ENCODE results near the gene KAZN. TPM values are rescaled to one million over a fixed set of nuclear protein-coding genes. Genes with fewer than 3 reads are reported as not detected.

The KAZN gene
- total RNA-seq, 8 experiments from 2014 or later: 16.9 to 31.4 (median 21.4) TPM

- in situ Hi-C loops (cut with MboI; ENCODE audit: low pct_unique_long_range_greater_than_20kb in 2 of 9, low sequenced_read_pairs in 9 of 9, unreplicated experiment in 9 of 9): loop anchor here in 2 of 9 experiments (25.0 kb wide), 1 partner anchor 1139 kb away; no protein-coding TSS in a partner anchor
- 17 to 86% (median 53%) methylated on average over 3 to 16 of the region's 21 CpGs; no CpG with 5 or more reads in 1 of the 10 experiments for WGBS, 10 experiments
- no peak overlapping the region for H3K27ac ChIP-seq
- ATAC-seq (replicated peaks in 6 of 8): no peak
- no peak overlapping the region for H3K4me3 ChIP-seq
- peaks cover 24% of the 10 kb centered on the region in 2 donors for H3K4me1 ChIP-seq (replicated peaks in 1 of 2)
Measured at GRCh38 chr1:15100880-15101760, 502.6 kb downstream of the KAZN start.

GRCh38 chr1:15101801-15102200 is 503.3 kb downstream of the KAZN start:
- Histone ChIP-seq H3K4me1 (replicated peaks in 1 of 2) (peaks cover 24% of the 10 kb centered on the region in 2 donors), H3K27ac (no peak overlapping the region), H3K4me3 (no peak overlapping the region)
- in situ Hi-C loops (cut with MboI; ENCODE audit: low pct_unique_long_range_greater_than_20kb in 2 of 9, low sequenced_read_pairs in 9 of 9, unreplicated experiment in 9 of 9): loop anchor here in 2 of 9 experiments (25.0 kb wide), 1 partner anchor 1140 kb away; no protein-coding TSS in a partner anchor
- WGBS, 10 experiments: 70 to 100% (median 80%) methylated on average over 1 to 4 of the region's 4 CpGs; no CpG with 5 or more reads in 5 of the 10 experiments
- no peak for ATAC-seq (replicated peaks in 6 of 8)

- no peak overlapping the region for H3K27ac ChIP-seq
- H3K4me1 ChIP-seq (replicated peaks in 1 of 2): peaks cover 25% of the 10 kb centered on the region in 2 donors
- no peak overlapping the region for H3K4me3 ChIP-seq
- ATAC-seq (replicated peaks in 6 of 8): no peak
- 67 to 97% (median 90%) methylated on average over 2 to 5 of the region's 9 CpGs; no CpG with 5 or more reads in 5 of the 10 experiments for WGBS, 10 experiments
- in situ Hi-C loops (cut with MboI; ENCODE audit: low pct_unique_long_range_greater_than_20kb in 2 of 9, low sequenced_read_pairs in 9 of 9, unreplicated experiment in 9 of 9): loop anchor here in 2 of 9 experiments (25.0 kb wide), 1 partner anchor 1140 kb away; no protein-coding TSS in a partner anchor
Measured at GRCh38 chr1:15102646-15103045, 504.2 kb downstream of the KAZN start.

GRCh38 chr1:15103211-15103610 is 504.7 kb downstream of the KAZN start:
- H3K4me3 ChIP-seq: no peak overlapping the region
- H3K27ac ChIP-seq: no peak overlapping the region
- H3K4me1 ChIP-seq (replicated peaks in 1 of 2): peaks cover 28 to 31% of the 10 kb centered on the region in 2 donors
- in situ Hi-C loops (cut with MboI; ENCODE audit: low pct_unique_long_range_greater_than_20kb in 2 of 9, low sequenced_read_pairs in 9 of 9, unreplicated experiment in 9 of 9): loop anchor here in 2 of 9 experiments (25.0 kb wide), 1 partner anchor 1141 kb away; no protein-coding TSS in a partner anchor
- 70 to 94% (median 89%) methylated on average over 3 to 10 of the region's 17 CpGs; no CpG with 5 or more reads in 7 of the 10 experiments for WGBS, 10 experiments
- ATAC-seq (replicated peaks in 6 of 8): peak in 1 of 8 experiments; percentile 40

- peaks cover 23 to 27% of the 10 kb centered on the region in 2 donors for H3K4me1 ChIP-seq (replicated peaks in 1 of 2)
- ATAC-seq (replicated peaks in 6 of 8): no peak
- 20 to 90% (median 77%) methylated on average over 1 to 8 of the region's 10 CpGs; no CpG with 5 or more reads in 4 of the 10 experiments for WGBS, 10 experiments
- in situ Hi-C loops (cut with MboI; ENCODE audit: low pct_unique_long_range_greater_than_20kb in 2 of 9, low sequenced_read_pairs in 9 of 9, unreplicated experiment in 9 of 9): loop anchor here in 2 of 9 experiments (25.0 kb wide), 1 partner anchor 1142 kb away; no protein-coding TSS in a partner anchor
- H3K4me3 ChIP-seq: no peak overlapping the region
- no peak overlapping the region for H3K27ac ChIP-seq
Measured at GRCh38 chr1:15103906-15104305, 505.4 kb downstream of the KAZN start.

GRCh38 chr1:15104768-15105167 is 506.3 kb downstream of the KAZN start:
- in situ Hi-C loops (cut with MboI; ENCODE audit: low pct_unique_long_range_greater_than_20kb in 2 of 9, low sequenced_read_pairs in 9 of 9, unreplicated experiment in 9 of 9): loop anchor here in 2 of 9 experiments (25.0 kb wide), 1 partner anchor 1142 kb away; no protein-coding TSS in a partner anchor
- ATAC-seq (replicated peaks in 6 of 8): no peak

GRCh38 chr1:15106608-15107007 is 508.1 kb downstream of the KAZN start:
- no peak for ATAC-seq (replicated peaks in 6 of 8)
- Histone ChIP-seq H3K4me3 (no peak overlapping the region), H3K27ac (no peak overlapping the region), H3K4me1 (replicated peaks in 1 of 2) (peaks cover 10 to 11% of the 10 kb centered on the region in 2 donors)
- in situ Hi-C loops (cut with MboI; ENCODE audit: low pct_unique_long_range_greater_than_20kb in 2 of 9, low sequenced_read_pairs in 9 of 9, unreplicated experiment in 9 of 9): loop anchor here in 2 of 9 experiments (25.0 kb wide), 1 partner anchor 1144 kb away; no protein-coding TSS in a partner anchor
- 5 to 94% (median 80%) methylated on average over 1 to 7 of the region's 7 CpGs; no CpG with 5 or more reads in 1 of the 10 experiments for WGBS, 10 experiments

More at GRCh38 chr1:15104768-15105167, 506.3 kb downstream of the KAZN start:
- Histone ChIP-seq H3K4me3 (no peak overlapping the region), H3K4me1 (replicated peaks in 1 of 2) (peaks cover 15 to 19% of the 10 kb centered on the region in 2 donors), H3K27ac (no peak overlapping the region)

GRCh38 chr1:15107058-15107687 is 508.7 kb downstream of the KAZN start:
- peak in 1 of 8 experiments; percentile 25 for ATAC-seq (replicated peaks in 6 of 8)
- whole genome bisulfite sequencing, 10 experiments: 17 to 100% (median 92%) methylated on average over 1 of the region's 1 CpG; no CpG with 5 or more reads in 6 of the 10 experiments
- Histone ChIP-seq H3K4me1 (replicated peaks in 1 of 2) (peaks cover 14 to 16% of the 10 kb centered on the region in 2 donors), H3K27ac (no peak overlapping the region), H3K4me3 (no peak overlapping the region)
- in situ Hi-C loops (cut with MboI; ENCODE audit: low pct_unique_long_range_greater_than_20kb in 2 of 9, low sequenced_read_pairs in 9 of 9, unreplicated experiment in 9 of 9): loop anchor here in 2 of 9 experiments (25.0 kb wide), 1 partner anchor 1145 kb away; no protein-coding TSS in a partner anchor

- Histone ChIP-seq H3K4me1 (replicated peaks in 1 of 2) (peaks cover 21 to 23% of the 10 kb centered on the region in 2 donors), H3K4me3 (no peak overlapping the region), H3K27ac (no peak overlapping the region)
- peak in 1 of 8 experiments; percentile 5 for ATAC-seq (replicated peaks in 6 of 8)
- in situ Hi-C loops (cut with MboI; ENCODE audit: low pct_unique_long_range_greater_than_20kb in 2 of 9, low sequenced_read_pairs in 9 of 9, unreplicated experiment in 9 of 9): loop anchor here in 2 of 9 experiments (25.0 kb wide), 1 partner anchor 1146 kb away; no protein-coding TSS in a partner anchor
- 0 to 100% (median 31%) methylated on average over 1 to 3 of the region's 4 CpGs; no CpG with 5 or more reads in 2 of the 10 experiments for WGBS, 10 experiments
Measured at GRCh38 chr1:15107911-15108310, 509.4 kb downstream of the KAZN start.

GRCh38 chr1:15110128-15110866 is 511.8 kb downstream of the KAZN start:
- ATAC-seq (replicated peaks in 6 of 8): no peak
- Histone ChIP-seq H3K27ac (no peak overlapping the region), H3K4me3 (no peak overlapping the region), H3K4me1 (replicated peaks in 1 of 2) (peaks cover 23 to 26% of the 10 kb centered on the region in 2 donors)
- in situ Hi-C loops (cut with MboI; ENCODE audit: low pct_unique_long_range_greater_than_20kb in 2 of 9, low sequenced_read_pairs in 9 of 9, unreplicated experiment in 9 of 9): loop anchor here in 2 of 9 experiments (25.0 kb wide), 1 partner anchor 1148 kb away; no protein-coding TSS in a partner anchor
- WGBS, 10 experiments: 82 to 100% (median 97%) methylated on average over 1 to 7 of the region's 9 CpGs; no CpG with 5 or more reads in 3 of the 10 experiments

GRCh38 chr1:15110867-15111230 is 512.4 kb downstream of the KAZN start:
- in situ Hi-C loops (cut with MboI; ENCODE audit: low pct_unique_long_range_greater_than_20kb in 2 of 9, low sequenced_read_pairs in 9 of 9, unreplicated experiment in 9 of 9): loop anchor here in 2 of 9 experiments (25.0 kb wide), 1 partner anchor 1149 kb away; no protein-coding TSS in a partner anchor
- Histone ChIP-seq H3K4me1 (replicated peaks in 1 of 2) (peaks cover 23 to 26% of the 10 kb centered on the region in 2 donors), H3K27ac (no peak overlapping the region), H3K4me3 (no peak overlapping the region)
- WGBS, 10 experiments: 87 to 100% (median 95%) methylated on average over 1 to 2 of the region's 2 CpGs; no CpG with 5 or more reads in 6 of the 10 experiments
- ATAC-seq (replicated peaks in 6 of 8): no peak

- in situ Hi-C loops (cut with MboI; ENCODE audit: low pct_unique_long_range_greater_than_20kb in 2 of 9, low sequenced_read_pairs in 9 of 9, unreplicated experiment in 9 of 9): loop anchor here in 2 of 9 experiments (25.0 kb wide), 1 partner anchor 1151 kb away; no protein-coding TSS in a partner anchor
- no peak overlapping the region for H3K4me3 ChIP-seq
- peaks cover 23 to 25% of the 10 kb centered on the region in 2 donors for H3K4me1 ChIP-seq (replicated peaks in 1 of 2)
- 41 to 91% (median 70%) methylated on average over 3 to 5 of the region's 5 CpGs; no CpG with 5 or more reads in 2 of the 10 experiments for WGBS, 10 experiments
- ATAC-seq (replicated peaks in 6 of 8): no peak
- H3K27ac ChIP-seq: no peak overlapping the region
Measured at GRCh38 chr1:15113146-15113545, 514.7 kb downstream of the KAZN start.
